Endothelial cell of hepatic sinusoid (primary cell): ENCODE measurements around the gene HELLS.
"Not testable (repeated sequence)": the region's sequence is repeated elsewhere in the genome, so short reads cannot be mapped to it uniquely, and the experiment has no call there.

Source experiments
- in situ Hi-C: cut with HindIII; loops from 2 replicates; pipeline ENCODE4 v1.10.0; 2017; ENCODE audit warnings: low sequenced_read_pairs

HELLS gene

DNA sequence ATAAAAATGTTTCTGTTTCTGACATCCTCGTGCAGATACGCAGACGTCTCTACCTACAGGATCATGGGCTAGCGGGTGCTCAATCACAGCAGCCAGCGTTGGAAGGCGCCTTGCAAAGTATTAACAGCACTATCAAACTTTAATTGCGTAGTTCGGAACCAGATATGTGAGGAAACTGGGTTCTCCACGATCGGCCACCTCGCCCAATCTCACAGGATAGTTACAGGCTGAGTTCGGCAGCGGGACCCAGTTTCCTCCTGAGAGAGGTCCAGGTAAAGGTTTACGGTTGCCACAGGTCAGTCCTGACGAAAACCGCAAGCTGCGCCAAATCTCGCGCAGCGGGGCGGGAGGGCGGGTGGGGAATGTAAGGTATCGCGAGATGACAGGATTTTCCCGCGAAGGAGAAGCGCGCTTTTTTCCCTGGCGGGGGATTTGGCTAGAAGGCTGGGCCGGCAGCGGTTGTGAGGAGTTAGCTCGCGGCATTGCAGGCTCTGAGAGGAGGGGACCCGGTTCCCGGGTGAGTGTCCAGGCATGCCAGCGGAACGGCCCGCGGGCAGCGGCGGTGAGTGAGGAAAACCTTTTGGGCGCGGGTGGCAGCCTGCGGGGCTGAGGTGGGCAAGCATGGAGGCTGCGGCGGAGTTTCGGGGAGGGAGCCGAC lies at the start of gene HELLS:
Gene HELLS (plus strand): TSS at position 398 of the 658 bp plus-strand sequence. CDS start 134 bp downstream, at position 532.
- in situ Hi-C loops, result no loop called here

DNA sequence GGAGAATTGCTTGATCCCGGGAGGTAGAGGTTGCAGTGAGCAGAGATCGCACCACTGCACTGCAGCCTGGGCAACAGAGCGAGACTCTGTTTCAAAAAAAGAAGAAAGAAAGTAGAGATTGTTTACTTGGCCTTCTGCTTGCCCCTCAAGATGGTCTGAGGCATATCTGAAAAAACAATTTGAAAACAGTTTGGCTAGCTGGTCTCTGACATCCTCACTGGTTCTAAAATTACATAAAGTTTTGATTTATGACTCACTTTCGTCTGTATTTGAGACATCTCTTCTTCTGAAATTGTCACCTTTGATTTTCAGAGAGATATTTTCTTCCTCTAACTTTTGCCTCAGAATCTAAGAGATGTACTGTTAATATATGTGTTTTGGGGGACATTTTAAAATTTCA lies 49.6 kb upstream of the HELLS start:
- in situ Hi-C loops, result no loop called here

DNA sequence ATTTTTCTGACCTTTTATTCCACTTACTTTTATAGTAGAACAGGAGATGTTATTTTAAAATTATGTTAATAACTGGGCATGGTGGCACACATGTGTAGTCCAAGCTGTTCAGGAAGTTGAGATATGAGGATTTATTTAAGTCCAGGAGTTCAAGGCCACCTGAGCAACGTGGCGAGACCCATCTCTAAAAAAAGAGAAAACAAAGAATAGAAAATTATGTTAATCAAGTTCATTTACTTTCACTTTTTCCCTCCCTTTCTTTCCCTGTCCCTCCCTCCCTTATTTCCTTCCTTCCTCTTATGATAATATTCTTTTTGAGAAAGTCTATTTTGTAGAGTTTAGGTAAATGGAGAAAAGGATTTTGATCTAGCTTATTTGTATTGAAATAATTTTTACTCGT lies 48.9 kb upstream of the HELLS start:
- in situ Hi-C loops, result no loop called here

DNA sequence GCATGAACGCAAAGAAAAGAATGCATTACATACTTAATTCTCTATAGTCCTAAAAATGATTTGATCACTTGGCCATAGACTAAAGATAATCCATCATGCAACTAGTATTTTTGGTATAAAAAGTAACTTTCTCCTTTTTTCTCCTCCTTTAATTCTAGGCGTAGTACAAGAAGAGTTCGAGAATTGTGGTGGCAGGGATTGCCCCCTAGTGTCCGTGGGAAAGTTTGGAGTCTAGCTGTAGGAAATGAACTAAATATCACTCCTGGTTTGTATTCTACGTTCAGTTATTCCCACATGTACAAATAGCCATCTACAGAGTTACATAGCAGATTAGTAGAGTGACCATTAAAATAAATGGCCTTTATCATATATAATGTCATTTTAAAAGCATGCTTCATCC lies 45.5 kb upstream of the HELLS start:
- in situ Hi-C loops, result no loop called here

DNA sequence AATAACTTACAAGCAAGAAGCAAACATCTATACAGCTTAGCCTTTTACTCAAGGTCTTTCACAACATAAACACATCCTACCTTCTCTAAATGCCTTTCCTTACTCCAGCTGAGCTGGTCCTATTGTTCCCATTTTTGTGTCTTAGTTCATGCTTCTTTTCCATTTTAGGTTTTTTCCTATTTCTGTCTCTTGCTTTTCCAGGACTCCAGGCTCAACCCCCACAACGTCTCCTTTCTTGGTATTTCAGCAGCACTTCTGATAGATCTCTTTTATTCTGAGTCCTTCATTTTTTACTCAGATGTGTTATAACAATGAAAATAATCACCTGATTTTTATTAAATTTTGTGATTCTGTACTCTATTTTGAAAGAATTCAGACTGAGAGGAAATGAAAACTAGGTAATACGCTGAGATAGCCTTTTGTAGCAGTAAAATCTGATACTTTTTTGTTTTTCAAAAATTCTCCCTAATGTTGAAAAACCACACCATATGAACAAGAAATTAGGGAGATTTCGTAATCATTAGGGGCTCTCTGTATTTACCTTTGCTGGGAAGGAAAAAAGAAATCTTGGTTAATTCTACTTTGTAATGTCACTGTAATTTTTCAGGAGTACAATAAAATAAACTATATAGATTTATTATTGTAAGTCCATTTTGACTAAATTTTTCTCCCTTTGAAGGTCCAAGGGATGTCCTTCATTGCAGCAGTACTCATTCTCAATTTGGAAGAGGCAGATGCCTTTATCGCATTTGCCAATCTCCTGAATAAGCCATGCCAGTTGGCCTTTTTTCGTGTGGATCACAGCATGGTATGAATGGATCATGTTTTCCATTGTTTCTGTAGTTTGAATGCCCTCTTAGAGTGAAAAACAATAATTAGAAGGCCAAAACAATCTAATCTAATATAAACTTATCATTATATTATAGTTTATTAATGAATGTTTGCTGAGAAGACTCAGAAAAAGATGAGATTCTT lies 24.0 kb upstream of the HELLS start:
- in situ Hi-C loops, result no loop called here

DNA sequence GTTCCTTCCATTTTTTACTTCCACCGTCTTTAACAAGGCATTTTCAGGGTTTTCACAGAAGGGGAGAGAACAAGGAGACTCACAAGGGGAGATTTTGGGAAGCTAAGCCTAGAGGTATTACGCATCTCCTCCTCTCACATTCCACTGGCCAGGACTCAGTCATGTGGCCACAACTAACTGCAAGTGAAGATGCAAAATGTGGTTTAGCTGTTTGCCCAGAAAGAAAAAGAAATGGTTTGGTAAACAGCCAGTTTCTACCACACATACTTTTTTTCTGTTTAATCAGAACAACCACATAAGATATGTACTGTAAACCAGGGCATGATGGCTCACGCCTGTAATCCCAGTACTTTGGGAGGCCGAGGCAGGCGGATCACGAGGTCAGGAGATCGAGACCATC lies 21.4 kb upstream of the HELLS start:
- in situ Hi-C loops, result no loop called here

DNA sequence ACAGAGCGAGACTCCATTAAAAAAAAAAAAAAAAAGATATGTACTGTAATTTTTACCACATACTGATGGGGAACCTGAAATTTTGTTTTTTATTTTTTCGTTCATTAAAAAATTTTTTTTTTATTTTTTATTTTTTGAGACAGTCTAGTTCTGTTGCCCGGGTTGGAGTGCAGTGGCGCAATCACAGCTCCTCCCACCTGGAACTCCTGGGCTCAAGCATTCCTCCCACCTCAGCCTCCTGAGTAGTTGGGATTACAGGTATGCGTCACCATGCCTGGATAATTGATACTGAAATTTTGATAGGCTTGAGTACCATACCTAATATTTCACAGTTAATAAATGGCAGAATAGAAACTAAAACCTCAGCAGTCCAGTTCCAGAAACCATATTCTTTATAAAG lies 20.9 kb upstream of the HELLS start:
- in situ Hi-C loops, result no loop called here

DNA sequence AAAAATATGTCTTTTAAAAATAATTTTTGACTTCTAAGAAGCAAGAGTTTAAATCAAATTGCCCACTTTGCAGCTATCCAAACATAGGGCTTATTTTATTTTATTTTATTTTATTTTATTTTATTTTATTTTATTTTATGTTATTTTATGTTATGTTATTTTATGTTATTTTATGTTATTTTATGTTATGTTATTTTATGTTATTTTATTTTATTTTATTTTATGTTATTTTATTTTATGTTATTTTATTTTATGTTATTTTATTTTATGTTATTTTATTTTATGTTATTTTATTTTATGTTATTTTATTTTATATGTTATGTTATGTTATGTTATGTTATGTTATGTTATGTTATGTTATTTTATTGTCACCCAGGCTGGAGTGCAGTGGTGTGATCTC lies 14.0 kb upstream of the HELLS start:
- in situ Hi-C loops, result not testable (repeated sequence)

DNA sequence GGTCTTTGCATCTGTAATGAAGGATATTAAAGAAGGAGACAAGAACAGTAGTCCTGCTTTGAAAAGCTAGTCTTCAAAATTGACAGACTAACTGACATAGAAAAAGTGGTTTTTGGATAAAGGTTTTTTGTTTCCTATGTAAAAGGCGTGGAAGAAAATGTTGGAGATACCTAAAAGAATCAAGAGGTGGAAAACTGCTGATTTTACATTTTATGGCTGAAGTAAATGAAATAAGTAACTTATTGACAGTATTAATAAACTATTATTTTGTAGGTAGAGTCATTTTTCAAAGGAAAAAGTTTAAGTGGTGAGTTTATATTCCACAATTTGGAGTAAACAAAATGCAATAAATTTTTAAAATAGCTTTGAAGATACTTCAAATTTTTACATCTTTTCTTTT lies 12.6 kb upstream of the HELLS start:
- in situ Hi-C loops, result no loop called here

DNA sequence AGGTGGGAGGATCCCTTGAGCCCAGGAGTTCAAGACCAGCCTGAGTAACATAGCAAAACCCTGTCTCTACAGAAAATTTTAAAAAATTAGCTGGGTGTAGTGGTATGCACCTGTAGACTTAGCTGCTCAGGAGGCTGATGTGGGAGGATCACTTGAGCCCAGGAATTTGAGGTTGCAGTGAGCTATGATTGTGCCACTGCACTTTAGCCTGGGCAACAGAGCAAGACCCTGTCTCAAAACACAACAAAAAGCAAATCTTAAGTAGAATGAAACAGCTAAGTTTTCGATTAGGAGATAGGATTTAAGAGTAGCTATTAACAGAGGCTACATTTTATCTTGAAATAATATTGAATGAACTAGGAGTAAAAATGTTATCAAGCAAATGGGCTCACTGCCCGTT lies 3.3 kb upstream of the HELLS start:
- in situ Hi-C loops, result not testable (repeated sequence)

DNA sequence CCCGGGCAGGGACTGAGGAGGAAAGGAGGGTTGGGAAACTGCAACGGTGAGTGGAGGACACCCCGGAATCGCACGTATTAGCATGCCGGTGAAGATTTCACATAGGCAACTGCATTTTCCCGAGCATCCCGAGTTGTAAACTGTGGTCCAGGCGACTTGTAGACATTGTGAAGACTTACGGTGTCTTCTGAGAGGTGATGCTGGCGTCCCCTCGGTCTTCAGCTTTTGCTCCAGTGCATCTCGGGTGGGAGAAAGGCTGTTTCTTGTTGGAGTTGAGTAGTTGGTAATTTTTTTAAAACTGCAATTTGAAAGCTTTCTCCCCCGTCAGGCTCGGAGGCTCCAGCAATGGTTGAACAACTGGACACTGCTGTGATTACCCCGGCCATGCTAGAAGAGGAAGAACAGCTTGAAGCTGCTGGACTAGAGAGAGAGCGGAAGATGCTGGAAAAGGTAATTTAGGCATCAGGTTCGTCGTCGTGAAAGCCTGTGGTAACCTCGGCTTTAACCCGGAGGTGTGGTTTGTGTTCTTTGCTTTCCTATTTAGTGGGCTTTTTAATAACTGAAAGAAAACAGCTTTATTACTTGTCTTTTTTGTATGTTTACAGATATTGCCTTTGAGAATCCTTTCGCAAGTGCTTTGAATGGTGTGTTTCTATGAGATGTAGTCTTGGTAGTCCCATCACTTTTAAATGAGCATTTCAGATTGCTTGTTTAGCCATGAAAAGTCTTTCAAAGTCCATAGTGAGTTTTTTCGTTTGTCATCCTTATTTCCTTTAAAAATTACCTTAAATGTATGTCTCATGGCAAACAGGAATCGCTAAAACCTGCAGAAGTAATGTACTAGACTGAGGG lies 687 bp downstream of the HELLS start:
- in situ Hi-C loops, result no loop called here

DNA sequence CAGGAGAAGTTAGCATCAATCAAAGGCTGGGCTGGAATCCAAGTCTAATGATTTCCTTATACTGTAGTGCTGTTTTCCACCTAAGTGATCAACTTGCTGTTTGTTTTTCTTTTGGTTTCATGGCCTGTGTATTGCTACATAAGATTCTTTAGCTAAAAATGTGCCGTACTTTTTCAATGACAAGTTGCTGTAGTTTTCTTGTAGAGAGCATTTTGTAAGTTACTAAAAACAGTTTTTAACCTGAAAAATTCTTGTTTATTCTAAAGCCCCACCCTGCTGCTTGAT lies 1.3 kb downstream of the HELLS start:
- in situ Hi-C loops, result no loop called here

DNA sequence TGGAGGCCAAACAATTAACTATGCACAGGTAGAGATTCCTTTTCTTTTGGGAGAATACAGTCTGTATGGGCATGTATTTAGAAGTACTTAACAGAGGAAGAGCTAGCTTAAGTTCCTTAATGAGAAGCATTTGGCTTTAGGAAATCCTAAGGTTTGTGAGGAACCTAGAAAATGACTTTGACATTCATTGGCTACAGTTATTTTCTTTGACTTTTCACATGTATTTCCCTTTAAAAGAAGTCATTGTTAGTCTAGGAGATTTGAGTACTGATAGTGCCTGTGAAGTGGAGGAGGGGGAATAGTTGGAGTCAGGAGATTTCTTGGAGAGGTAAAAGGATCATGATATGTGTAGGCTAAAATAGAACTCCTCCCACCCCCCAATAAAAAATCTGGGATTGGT lies 3.6 kb downstream of the HELLS start:
- in situ Hi-C loops, result no loop called here

DNA sequence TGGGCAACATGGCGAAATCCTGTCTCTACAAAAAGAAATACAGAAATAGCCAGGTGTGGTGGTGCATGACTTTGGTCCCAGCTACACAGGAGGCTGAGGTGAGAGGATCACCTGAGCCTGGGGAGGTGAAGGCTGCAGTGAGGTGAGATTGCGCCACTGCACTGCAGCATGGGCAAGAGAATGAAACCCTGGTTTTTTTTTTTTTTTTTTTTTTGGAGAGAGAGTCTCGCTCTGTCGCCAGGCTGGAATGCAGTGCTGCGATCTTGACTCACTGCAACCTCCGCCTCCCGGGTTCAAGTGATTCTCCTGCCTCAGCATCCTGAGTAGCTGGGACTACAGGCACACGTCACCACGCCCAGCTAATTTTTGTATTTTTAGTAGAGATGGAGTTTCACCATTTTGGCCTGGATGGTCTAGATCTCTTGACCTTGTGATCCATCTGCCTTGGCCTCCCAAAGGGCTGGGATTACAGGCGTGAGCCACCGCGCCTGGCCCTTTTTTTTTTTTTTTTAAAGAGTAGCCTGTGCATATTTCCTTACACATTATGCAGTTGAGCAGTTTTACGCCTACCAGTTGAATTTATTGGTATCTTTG lies 22.2 kb downstream of the HELLS start:
- in situ Hi-C loops, result not testable (repeated sequence)

DNA sequence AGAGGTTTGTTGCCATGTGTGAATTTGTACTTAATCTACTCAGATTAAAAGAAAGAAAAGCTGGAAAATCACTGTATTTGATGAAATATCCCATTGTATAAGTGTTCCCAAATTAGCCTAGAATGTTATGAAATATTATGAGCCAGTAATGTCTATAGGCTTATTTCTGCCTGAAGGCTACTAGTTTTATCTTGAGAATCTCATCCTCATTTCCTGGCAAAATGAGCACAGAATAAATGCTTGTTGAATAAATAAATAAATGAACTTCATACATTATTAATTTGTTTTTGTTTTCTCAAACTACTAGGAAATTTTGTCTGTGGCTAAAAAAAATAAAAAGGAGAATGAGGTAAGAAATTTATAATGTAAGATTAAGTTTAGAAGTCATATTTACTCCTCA lies 25.5 kb downstream of the HELLS start:
- in situ Hi-C loops, result no loop called here

DNA sequence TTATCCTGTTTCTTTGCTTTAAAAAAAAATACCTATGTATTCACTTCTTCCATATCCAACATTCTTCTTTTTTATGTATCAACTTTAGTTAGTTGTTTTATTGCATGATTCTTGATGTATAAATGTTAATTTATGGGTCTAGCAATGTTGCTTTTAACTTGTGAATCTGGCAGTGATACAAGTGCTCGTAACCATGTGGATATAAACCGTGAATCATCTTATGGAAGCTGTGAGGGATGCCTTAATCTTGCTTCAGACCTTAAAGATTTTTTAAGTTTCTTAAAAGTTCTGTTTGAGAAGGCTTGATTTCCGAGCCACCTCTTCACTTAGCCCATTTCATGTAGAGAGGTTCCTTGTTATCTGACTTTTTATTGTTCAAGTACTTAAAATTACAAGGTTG lies 25.9 kb downstream of the HELLS start:
- in situ Hi-C loops, result no loop called here

DNA sequence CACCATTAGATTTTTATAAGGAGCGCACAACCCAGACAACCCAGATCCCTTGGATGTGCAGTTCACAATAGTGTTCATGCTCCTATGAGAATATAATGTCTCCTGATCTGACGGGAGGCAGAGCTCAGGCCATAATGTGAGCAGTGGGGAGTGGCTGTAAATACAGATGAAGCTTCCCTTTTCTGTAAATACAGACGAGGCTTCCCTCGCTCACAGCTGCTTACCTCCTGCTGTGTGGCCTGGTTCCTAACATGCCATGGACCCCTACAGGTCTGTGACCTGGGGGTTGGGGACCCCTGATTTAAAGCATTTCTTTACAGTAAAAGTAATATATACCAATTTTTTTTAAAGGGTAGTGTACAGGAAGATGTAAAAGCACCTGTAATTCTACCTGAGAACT lies 33.2 kb downstream of the HELLS start:
- in situ Hi-C loops, result no loop called here

DNA sequence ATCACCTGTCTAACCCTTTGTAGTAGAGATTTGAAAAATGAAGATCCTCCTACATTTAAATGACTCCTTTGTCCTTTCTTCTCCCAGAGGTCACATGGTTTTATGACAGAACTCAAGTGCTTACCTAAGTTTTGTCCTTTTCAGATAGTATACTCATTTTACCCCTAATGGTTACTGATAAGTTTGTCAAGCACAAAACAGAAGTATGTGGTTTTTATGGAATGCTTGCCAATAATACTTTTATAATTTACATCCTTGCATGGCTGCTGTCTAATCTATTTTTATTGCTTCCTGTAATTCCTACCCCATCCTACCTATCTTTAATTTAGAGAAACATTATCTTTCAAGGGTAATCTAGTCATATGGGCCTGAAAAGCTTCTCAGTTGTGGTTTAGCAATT lies 37.5 kb downstream of the HELLS start:
- in situ Hi-C loops, result no loop called here

DNA sequence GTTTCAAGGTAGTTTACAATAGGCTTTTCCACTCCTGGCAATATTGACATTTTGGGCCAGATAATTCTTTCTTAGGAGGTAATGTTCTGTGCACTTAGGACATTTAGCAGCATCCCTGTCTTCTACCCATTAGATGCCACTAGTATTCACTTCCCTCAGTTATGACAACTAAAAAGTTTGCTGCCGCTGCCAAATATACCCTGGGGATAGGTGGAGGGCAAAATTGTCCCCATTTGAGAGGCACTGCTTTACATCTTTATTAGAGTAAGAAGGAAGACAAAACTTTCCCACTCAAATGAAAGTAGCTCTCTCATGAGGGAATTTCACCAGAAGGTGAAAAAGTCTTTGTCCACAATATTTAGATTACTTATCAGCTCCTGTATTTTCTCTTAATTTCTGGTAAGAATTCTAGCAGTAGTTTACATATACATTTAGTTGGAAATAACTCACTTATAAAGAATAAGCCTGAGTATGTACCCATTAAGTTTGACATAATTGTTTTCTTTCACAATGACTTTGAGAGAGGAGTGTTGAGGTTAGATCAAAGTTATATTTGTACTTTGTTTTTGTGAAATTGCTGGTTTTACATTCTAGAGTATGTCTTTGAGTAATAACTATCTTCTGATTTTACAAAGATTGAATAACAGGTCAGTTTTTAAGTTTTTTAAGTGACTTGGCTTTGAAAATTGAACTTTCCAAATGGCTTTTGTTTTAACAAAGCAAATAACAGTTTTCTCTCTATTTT lies 46.0 kb downstream of the HELLS start:
- in situ Hi-C loops, result no loop called here

DNA sequence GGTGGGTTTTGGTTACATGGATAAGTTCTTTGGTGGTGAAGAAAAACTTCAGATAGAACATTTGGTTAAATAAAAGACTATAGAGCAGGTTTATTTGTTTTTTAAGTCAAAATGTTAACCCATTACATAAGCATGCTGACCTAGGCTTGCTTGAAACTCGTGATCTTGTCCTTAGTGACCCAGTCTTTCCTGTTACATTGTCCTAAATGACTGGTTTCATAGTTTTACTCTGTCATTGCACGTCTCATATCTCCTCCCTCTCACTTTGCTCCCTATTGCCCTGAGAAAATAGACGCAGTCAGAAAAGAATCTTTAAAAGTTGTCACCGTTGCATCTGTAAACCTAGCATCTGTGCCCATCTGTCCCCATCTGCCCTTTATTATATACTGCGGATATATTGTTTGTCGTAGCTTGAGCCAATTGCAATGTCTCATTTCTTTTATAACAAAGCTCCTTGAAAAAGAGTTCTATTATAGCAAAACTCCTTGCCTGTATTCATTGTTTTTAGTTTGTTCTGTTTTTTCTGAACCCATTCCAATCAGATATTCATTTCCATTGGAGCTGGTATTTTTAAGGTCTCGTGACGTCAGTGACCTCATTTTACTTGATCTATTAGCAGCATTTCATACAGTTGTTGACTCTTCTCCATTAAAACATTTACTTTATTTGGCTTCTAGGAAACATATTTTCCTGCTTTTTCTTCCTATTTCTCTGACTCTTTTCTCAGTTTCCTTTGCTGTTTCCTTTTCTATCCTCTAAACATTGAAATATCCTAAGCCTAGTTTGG lies 57.3 kb downstream of the HELLS start:
- in situ Hi-C loops, result no loop called here
